Ishikawa (cell line): Measurements from ENCODE around the gene LRRC63.

Experiments used
- EP300 ChIP-seq: IDR thresholded peaks from 2 replicates; pipeline ENCODE4 v1.6.1; 2012; ENCODE audit warnings: borderline replicate concordance
- RAD21 ChIP-seq: IDR thresholded peaks from 2 replicates; pipeline ENCODE4 v1.6.1; 2012; ENCODE audit warnings: low read depth
- REST ChIP-seq: IDR thresholded peaks from 2 replicates; pipeline ENCODE4 v1.6.1; 2012; ENCODE audit warnings: low read depth, mild to moderate bottlenecking
- TAF1 ChIP-seq: IDR thresholded peaks from 2 replicates; pipeline ENCODE4 v1.6.1; 2012; ENCODE audit warnings: low read depth, mild to moderate bottlenecking
- TEAD4 ChIP-seq: IDR thresholded peaks from 2 replicates; pipeline ENCODE4 v1.6.1; 2012
- ZBTB7A ChIP-seq: IDR thresholded peaks from 2 replicates; pipeline ENCODE4 v1.6.1; 2012; ENCODE audit warnings: low read depth
- TF ChIP-seq, protein P1 (sequence below): IDR thresholded peaks from 2 replicates; pipeline ENCODE4 v1.6.1; 2012

- TF ChIP-seq TAF1 (no peak), EP300 (no peak), RAD21 (no peak), TEAD4 (no peak), ZBTB7A (no peak), REST (no peak)
- TF ChIP-seq, protein P1, sequence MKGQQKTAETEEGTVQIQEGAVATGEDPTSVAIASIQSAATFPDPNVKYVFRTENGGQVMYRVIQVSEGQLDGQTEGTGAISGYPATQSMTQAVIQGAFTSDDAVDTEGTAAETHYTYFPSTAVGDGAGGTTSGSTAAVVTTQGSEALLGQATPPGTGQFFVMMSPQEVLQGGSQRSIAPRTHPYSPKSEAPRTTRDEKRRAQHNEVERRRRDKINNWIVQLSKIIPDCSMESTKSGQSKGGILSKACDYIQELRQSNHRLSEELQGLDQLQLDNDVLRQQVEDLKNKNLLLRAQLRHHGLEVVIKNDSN = no peak
Observed at GRCh38 chr13:46172531-46172991, 39.2 kb upstream of the LRRC63 start.
